Epithelial cell of esophagus (primary cell): ENCODE results near the gene CIB4.

Experiments used
- DNase-seq: peaks from one replicate; pipeline ENCODE4 v3.0.0; 2010; ENCODE audit warnings: low read depth
- H3K4me3 ChIP-seq: 2 replicates; pipeline ENCODE4 v1.5.1; 2011; ENCODE audit warnings: mild to moderate bottlenecking, low read length, control low read depth
- CTCF ChIP-seq: IDR thresholded peaks from 2 replicates; pipeline ENCODE4 v1.5.1; 2011; ENCODE audit warnings: low read depth, mild to moderate bottlenecking, low read length, control low read depth, inconsistent platforms; ENCODE audit not compliant: insufficient read depth; ENCODE audit errors: missing control alignments

Gene CIB4

GRCh38 chr2:26612522-26613240, 28.5 kb downstream of the CIB4 start:
- no peak for TF ChIP-seq CTCF
- no peak for DNase-seq
- H3K4me3 ChIP-seq, result no peak overlapping the region

- TF ChIP-seq CTCF, result no peak
- DNase-seq, result no peak
- H3K4me3 ChIP-seq, result no peak overlapping the region
Observed at GRCh38 chr2:26612034-26612433, 29.1 kb downstream of the CIB4 start.

GRCh38 chr2:26610504-26611335, 30.4 kb downstream of the CIB4 start:
- no peak overlapping the region for H3K4me3 ChIP-seq
- no peak for DNase-seq
- TF ChIP-seq CTCF, result no peak

- no peak for DNase-seq
- TF ChIP-seq CTCF, result no peak
- H3K4me3 ChIP-seq, result no peak overlapping the region
Observed at GRCh38 chr2:26609839-26610277, 31.3 kb downstream of the CIB4 start.

- TF ChIP-seq CTCF, result no peak
- no peak for DNase-seq
- H3K4me3 ChIP-seq, result no peak overlapping the region
Observed at GRCh38 chr2:26609205-26609631, 31.9 kb downstream of the CIB4 start.

GRCh38 chr2:26608557-26608956, 32.6 kb downstream of the CIB4 start:
- H3K4me3 ChIP-seq, result no peak overlapping the region
- no peak for TF ChIP-seq CTCF
- no peak for DNase-seq
